Lower leg skin (tissue), 3 donors: ENCODE measurements around the gene LDLRAD2.

Experiments
- CTCF ChIP-seq, 3 donors: fragments of 450-650 bp; IDR thresholded peaks; one replicate each; pipeline ENCODE4 v1.5.1; 2016; ENCODE audit warnings: antibody characterized with exemption in 3 of 3, mild to moderate bottlenecking in 3 of 3, moderate library complexity in 2 of 3
- POLR2A ChIP-seq, 2 donors: fragments of 450-650 bp; IDR thresholded peaks; one replicate each; pipeline ENCODE4 v1.6.1; 2016 to 2017; ENCODE audit warnings: antibody characterized with exemption in 2 of 2, mild to moderate bottlenecking in 1 of 2, moderate library complexity in 1 of 2

GRCh38 chr1:21871943-21872342 is 59.9 kb downstream of the LDLRAD2 start:
- TF ChIP-seq CTCF (IDR thresholded peaks at IDR 0.05), result no peak
- TF ChIP-seq POLR2A (IDR thresholded peaks at IDR 0.05), result no peak
